ENCODE data around the gene MRPS15.
"Not testable (repeated sequence)": the region's sequence is repeated elsewhere in the genome, so short reads cannot be mapped to it uniquely, and the experiment has no call there.

Gene MRPS15

GRCh38 chr1:36492491-36492890 lies 28.3 kb upstream of the MRPS15 start:
- CTCF ChIA-PET: interaction anchor here (2.3 kb wide), 1 partner anchor 24 kb away, joined by 6 read pairs; no protein-coding TSS in a partner anchor
- H3K27me3 Mint-ChIP-seq: peaks cover 37% of the 10 kb centered on the region
- H3K4me1 Mint-ChIP-seq: no peaks in the 10 kb centered on the region
- H3K9me3 Mint-ChIP-seq: no peaks in the 10 kb centered on the region
- no peaks in the 10 kb centered on the region for H3K36me3 Mint-ChIP-seq
- DNase-seq: peak; percentile 5
- H3K4me3 Mint-ChIP-seq: no peak overlapping the region
- peak overlapping the region; percentile 11 for H3K27ac Mint-ChIP-seq

DNA sequence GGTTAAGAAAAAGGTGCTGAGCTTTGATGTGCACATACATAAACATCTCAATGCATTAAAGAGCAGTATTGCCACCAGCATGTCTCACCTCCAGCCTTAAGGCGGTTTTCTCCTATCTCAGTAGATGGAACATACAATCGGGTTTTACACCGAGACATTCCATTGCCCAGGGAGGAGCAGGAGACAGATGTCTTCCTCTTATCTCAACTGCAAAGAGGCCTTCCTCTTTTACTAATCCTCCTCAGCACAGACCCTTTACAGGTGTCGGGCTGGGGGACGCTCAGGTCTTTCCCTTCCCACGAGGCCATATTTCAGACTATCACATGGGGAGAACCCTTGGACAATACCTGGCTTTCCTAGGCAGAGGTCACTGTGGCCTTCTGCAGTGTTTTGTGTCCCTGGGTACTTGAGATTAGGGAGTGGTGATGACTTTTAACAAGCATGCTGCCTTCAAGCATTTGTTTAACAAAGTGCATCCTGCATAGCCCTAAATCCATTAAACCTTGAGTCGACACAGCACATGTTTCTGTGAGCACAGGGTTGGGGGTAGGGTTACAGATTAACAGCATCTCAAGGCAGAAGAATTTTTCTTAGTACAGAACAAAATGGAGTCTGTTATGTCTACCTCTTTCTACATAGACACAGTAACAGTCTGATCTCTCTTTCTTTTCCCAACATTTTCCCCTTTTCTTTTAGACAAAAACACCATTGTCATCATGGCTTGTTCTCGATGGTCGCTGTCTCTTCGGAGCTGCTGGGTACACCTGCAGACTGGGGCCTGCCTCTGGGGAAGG lies 25.3 kb upstream of the MRPS15 start:
- H3K9me3 Mint-ChIP-seq, H3K27ac Mint-ChIP-seq, H3K4me1 Mint-ChIP-seq, DNase-seq, H3K4me3 Mint-ChIP-seq, H3K36me3 Mint-ChIP-seq, CTCF ChIA-PET: not testable (repeated sequence)
- H3K27me3 Mint-ChIP-seq: peaks cover 45% of the 10 kb centered on the region

DNA sequence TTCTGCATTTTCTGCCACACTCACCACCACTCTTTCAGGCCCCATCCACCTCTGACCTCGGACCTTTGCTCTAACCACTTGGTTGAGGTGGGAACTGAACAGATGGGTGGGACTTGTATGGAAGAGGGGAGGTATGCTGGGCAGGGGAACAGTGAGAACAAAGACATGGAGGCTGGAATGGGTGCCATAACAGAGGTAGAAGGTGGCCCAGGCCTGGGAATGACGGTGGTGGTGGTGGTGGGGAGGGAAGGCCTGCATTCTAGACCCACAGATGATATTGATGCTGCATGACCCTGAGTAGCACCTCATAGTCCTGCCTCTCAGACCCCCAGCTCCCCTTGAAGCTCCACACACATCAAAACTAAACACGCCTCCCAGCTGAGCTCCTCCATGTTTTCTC lies 23.7 kb upstream of the MRPS15 start:
- no peak overlapping the region for H3K27ac Mint-ChIP-seq
- H3K4me1 Mint-ChIP-seq: no peaks in the 10 kb centered on the region
- H3K27me3 Mint-ChIP-seq: peaks cover 46% of the 10 kb centered on the region
- no peaks in the 10 kb centered on the region for H3K9me3 Mint-ChIP-seq
- CTCF ChIA-PET: interaction anchor here (0.6 to 1.4 kb wide), 2 partner anchors 28 to 172 kb away, joined by 3 read pairs; no protein-coding TSS in a partner anchor
- peak; percentile 3 for DNase-seq
- H3K4me3 Mint-ChIP-seq: no peak overlapping the region
- no peaks in the 10 kb centered on the region for H3K36me3 Mint-ChIP-seq

GRCh38 chr1:36487336-36487725 lies 23.1 kb upstream of the MRPS15 start:
- H3K4me3 Mint-ChIP-seq, H3K27ac Mint-ChIP-seq, H3K9me3 Mint-ChIP-seq, H3K4me1 Mint-ChIP-seq, DNase-seq, H3K36me3 Mint-ChIP-seq: not testable (repeated sequence)
- H3K27me3 Mint-ChIP-seq: peaks cover 42% of the 10 kb centered on the region
- CTCF ChIA-PET: interaction anchor here (0.8 to 1.4 kb wide), 2 partner anchors 28 to 40 kb away, joined by 3 read pairs; no protein-coding TSS in a partner anchor

DNA sequence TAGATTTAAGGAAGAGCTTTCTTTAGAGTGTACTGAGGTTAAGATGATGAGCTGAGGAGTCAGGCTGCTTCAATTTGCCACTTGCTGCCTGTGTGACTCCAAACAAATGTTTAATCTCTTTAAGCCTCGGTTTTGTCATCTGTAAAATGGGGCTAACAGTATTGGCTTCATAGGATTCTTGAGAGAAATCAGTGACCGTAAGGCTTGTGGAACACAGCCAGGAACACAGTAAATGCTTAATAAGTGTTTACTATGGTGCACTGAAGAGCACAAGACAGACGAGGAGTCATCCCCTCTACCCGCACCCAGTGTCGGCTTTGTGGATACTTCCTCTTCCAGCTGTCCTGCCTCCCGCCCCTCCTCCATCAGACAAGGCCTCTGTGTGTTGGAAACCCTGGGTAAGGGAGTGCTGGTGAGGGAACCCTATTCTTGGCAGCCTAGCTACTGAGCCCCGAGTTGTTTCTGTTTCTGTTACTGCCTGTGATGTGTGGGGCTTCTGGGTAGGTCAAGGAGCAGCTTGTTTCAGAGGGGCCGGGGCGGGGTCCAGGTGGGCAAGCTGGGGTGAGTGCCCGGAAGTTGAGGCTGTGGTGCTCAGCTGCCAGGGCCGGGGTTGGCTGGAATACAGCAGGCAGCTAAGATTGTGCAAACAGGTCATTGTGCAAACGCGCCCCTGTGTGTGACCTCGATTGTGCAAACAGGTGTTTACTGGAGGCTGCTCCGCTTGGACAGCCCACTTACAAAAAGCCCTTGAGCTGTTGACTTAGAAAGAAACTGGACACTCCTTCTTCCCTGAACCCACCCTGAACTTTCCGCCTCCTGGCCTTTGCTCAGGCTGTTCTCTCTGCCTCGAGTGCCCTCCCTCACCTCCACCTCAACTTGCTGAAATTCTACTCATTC lies 22.5 kb upstream of the MRPS15 start:
- peaks cover 7% of the 10 kb centered on the region for H3K4me1 Mint-ChIP-seq
- CTCF ChIA-PET: interaction anchor here (0.8 kb wide), 2 partner anchors 29 to 40 kb away, joined by 3 to 4 read pairs; no protein-coding TSS in a partner anchor
- no peak overlapping the region for H3K27ac Mint-ChIP-seq
- H3K27me3 Mint-ChIP-seq: peaks cover 48% of the 10 kb centered on the region
- H3K36me3 Mint-ChIP-seq: no peaks in the 10 kb centered on the region
- H3K9me3 Mint-ChIP-seq: no peaks in the 10 kb centered on the region
- no peak overlapping the region for H3K4me3 Mint-ChIP-seq
- DNase-seq: peak; percentile 17

DNA sequence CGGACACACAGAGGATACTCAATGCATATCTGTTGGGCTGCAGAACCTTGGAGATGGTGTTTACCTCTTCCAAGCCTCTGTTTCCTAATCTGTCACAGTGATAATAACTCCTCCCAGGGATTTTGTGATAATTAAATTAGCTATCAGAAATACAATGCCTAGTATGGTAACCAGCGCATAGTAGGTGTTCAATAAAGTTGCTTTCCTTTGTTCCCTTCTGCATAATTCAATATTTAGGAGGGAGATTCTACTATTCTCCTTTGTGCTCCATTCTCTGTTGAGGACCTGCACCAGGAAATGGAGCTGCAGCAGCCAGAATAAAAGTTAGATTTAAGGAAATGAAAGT lies 21.9 kb upstream of the MRPS15 start:
- no peak for DNase-seq
- no peaks in the 10 kb centered on the region for H3K36me3 Mint-ChIP-seq
- H3K4me3 Mint-ChIP-seq: no peak overlapping the region
- peaks cover 48% of the 10 kb centered on the region for H3K27me3 Mint-ChIP-seq
- H3K4me1 Mint-ChIP-seq: peaks cover 8% of the 10 kb centered on the region
- CTCF ChIA-PET: no interaction called here
- no peaks in the 10 kb centered on the region for H3K9me3 Mint-ChIP-seq
- H3K27ac Mint-ChIP-seq: no peak overlapping the region

- Mint-ChIP-seq H3K4me3 (no peak overlapping the region), H3K9me3 (no peaks in the 10 kb centered on the region), H3K36me3 (no peaks in the 10 kb centered on the region), H3K27me3 (peaks cover 49% of the 10 kb centered on the region), H3K27ac (no peak overlapping the region), H3K4me1 (peaks cover 13% of the 10 kb centered on the region)
- CTCF ChIA-PET: no interaction called here
- DNase-seq: peak; percentile 13
Measured at GRCh38 chr1:36484099-36484498, 19.9 kb upstream of the MRPS15 start.

GRCh38 chr1:36482724-36483388 lies 18.7 kb upstream of the MRPS15 start, which contains the start of gene CSF3R:
TSS of gene CSF3R (minus strand) at chr1:36482913. CDS start at chr1:36479496, 3,417 bp downstream.
- Mint-ChIP-seq H3K36me3 (no peaks in the 10 kb centered on the region), H3K27me3 (peaks cover 46% of the 10 kb centered on the region), H3K4me3 (peak within 1 kb of the TSS; percentile 6), H3K9me3 (no peaks in the 10 kb centered on the region), H3K4me1 (peaks cover 13% of the 10 kb centered on the region), H3K27ac (peak within 1 kb of the TSS; percentile 4)
- CTCF ChIA-PET: no interaction called here
- DNase-seq: peak; percentile 19

DNA sequence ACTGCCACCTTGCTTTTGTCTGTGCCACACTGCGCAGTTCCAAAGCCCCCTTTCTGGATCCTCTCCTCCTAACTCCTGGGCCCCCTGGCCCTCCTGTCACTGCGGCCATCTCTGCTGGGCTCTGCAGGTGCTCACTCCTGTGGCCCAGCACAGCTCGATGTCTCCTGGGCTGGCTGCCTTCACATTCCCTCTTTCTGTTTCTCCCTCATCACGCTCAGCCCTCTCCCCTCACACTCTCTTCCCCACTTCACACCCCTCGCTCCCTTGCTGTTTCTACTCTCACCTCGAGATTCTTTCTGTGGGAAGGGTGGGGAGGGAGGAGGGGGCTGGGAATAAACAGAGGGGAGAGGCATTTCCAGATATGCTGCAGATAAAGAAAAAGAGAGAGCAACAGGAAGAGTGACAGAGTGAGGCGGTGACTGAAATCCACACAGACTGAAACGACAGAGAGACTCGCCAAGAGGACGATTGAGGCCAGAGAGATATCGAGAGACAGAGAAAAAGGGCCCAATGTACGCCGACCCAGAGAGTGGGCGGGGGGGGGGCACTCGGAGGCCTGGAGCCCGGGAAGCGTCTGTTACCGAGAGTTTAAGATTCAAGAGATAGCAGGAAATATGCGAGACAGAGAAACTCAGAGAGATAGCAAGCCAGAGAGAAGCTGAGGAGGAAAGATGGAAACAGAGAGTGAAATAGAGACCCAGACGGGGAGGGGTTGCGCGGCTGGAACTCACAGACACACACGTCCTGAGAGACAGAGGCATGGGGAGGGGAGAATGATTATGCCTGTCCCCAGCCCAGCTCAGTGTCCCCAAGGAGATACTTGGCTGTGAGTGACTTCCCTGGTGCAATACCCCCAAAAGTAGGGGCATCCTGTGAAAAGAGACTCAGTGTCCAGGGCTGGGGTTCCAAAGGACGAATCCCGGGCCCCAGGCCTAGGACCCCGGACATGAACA lies 17.9 kb upstream of the MRPS15 start:
- peak; percentile 23 for DNase-seq
- no peaks in the 10 kb centered on the region for H3K9me3 Mint-ChIP-seq
- peak overlapping the region; percentile 4 for H3K27ac Mint-ChIP-seq
- H3K27me3 Mint-ChIP-seq: peaks cover 42% of the 10 kb centered on the region
- CTCF ChIA-PET: no interaction called here
- no peaks in the 10 kb centered on the region for H3K36me3 Mint-ChIP-seq
- H3K4me3 Mint-ChIP-seq: peak overlapping the region; percentile 6
- peaks cover 13% of the 10 kb centered on the region for H3K4me1 Mint-ChIP-seq

DNA sequence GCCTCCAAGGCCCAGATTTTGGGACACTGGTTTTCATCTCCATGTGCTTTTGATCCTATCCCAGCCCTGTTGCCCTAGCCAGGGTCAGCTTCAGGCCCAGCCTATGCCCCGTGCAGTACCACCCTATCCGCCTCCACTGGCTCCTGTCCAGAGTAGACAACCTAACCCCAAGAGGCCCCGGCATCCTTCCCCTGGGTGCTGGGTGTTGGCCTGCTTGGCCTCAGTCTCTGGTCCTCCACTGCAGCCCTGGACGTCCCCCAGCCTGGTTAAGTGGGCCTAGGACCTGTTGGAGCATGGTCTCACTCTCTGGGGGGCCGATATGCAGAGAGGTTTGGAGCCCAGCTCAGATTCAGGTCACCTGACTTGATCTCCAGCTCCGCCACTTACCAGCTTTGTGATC lies 16.9 kb upstream of the MRPS15 start:
- H3K36me3 Mint-ChIP-seq: no peaks in the 10 kb centered on the region
- peak; percentile 10 for DNase-seq
- H3K4me1 Mint-ChIP-seq: peaks cover 13% of the 10 kb centered on the region
- H3K27me3 Mint-ChIP-seq: peaks cover 41% of the 10 kb centered on the region
- no peak overlapping the region for H3K27ac Mint-ChIP-seq
- no peaks in the 10 kb centered on the region for H3K9me3 Mint-ChIP-seq
- no peak overlapping the region for H3K4me3 Mint-ChIP-seq
- CTCF ChIA-PET: no interaction called here

DNA sequence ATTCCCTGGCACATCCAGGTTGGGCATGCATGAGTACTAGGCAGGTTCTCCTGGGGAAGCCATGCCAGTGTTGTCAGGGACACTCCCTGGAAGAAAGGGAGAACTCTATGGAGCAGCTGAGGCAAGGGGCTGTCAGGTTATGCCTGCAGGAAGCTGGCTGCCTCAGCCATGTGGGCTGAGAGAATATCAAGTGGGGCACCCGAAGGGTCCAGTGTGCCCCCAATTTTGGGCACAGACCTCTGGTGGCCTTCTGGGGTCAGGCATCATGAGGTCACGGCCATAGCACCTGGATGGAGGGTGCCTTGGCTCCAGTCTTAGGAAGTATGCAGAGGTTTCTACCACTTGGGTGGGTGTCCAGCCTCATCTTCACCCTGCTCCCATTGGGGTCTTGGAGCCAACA lies 16.0 kb upstream of the MRPS15 start:
- peaks cover 35% of the 10 kb centered on the region for H3K27me3 Mint-ChIP-seq
- H3K36me3 Mint-ChIP-seq: no peaks in the 10 kb centered on the region
- H3K4me3 Mint-ChIP-seq: no peak overlapping the region
- H3K27ac Mint-ChIP-seq: no peak overlapping the region
- CTCF ChIA-PET: no interaction called here
- DNase-seq: peak; percentile 14
- H3K9me3 Mint-ChIP-seq: no peaks in the 10 kb centered on the region
- H3K4me1 Mint-ChIP-seq: peaks cover 13% of the 10 kb centered on the region

DNA sequence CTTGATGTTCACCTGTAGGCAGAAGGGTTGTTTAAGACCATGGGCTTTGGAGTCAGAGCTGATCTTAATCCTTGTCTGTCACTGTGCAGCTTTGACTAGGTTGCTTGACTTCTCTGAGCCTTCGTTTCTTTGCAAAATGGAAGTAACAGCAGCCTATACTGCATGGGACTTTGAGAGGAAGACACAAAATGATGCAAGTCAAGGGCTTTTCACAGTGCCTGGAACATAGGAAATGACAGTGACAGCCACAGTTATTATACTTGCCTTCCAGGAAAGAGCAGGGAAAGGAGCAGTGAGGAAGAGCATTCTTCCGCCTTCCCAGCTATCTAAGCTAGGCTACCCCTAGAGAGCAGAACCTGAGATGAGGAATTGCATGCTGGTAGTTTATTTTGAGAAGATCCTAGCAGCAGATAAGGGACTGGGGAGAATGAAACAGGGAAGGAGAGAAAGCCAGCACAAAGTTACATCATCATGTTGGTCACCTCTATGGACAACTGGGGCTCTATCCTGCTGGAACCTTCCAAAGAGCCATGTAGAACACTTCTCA lies 15.4 kb upstream of the MRPS15 start:
- H3K4me1 Mint-ChIP-seq: peaks cover 15% of the 10 kb centered on the region
- CTCF ChIA-PET: interaction anchor here (0.8 to 1.4 kb wide), 2 partner anchors 36 to 172 kb away, joined by 3 to 6 read pairs; no protein-coding TSS in a partner anchor
- H3K27me3 Mint-ChIP-seq: peaks cover 33% of the 10 kb centered on the region
- DNase-seq: peak; percentile 17
- H3K36me3 Mint-ChIP-seq: no peaks in the 10 kb centered on the region
- H3K27ac Mint-ChIP-seq: no peak overlapping the region
- H3K9me3 Mint-ChIP-seq: no peaks in the 10 kb centered on the region
- no peak overlapping the region for H3K4me3 Mint-ChIP-seq

GRCh38 chr1:36477615-36478014 lies 13.4 kb upstream of the MRPS15 start:
- H3K36me3 Mint-ChIP-seq, H3K4me3 Mint-ChIP-seq, H3K9me3 Mint-ChIP-seq, H3K27ac Mint-ChIP-seq, DNase-seq, CTCF ChIA-PET: not testable (repeated sequence)
- H3K4me1 Mint-ChIP-seq: peaks cover 18% of the 10 kb centered on the region
- peaks cover 28% of the 10 kb centered on the region for H3K27me3 Mint-ChIP-seq
